ENCODE results near the gene SMCO4.

The SMCO4 gene

GRCh38 chr11:93493252-93493897, 49.8 kb downstream of the SMCO4 start:
- Mint-ChIP-seq H3K27me3 (no peaks in the 10 kb centered on the region), H3K4me3 (no peak overlapping the region), H3K36me3 (no peaks in the 10 kb centered on the region), H3K4me1 (no peaks in the 10 kb centered on the region), H3K27ac (no peak overlapping the region), H3K9me3 (no peaks in the 10 kb centered on the region)
- DNase-seq (no peak), ATAC-seq (replicated peaks) (no peak)

GRCh38 chr11:93492464-93493251, 50.5 kb downstream of the SMCO4 start:
- Mint-ChIP-seq H3K4me3 (no peak overlapping the region), H3K9me3 (no peaks in the 10 kb centered on the region), H3K27me3 (no peaks in the 10 kb centered on the region), H3K27ac (no peak overlapping the region), H3K4me1 (no peaks in the 10 kb centered on the region), H3K36me3 (no peaks in the 10 kb centered on the region)
- ATAC-seq (replicated peaks) (no peak), DNase-seq (no peak)

- H3K27ac Mint-ChIP-seq, result no peak overlapping the region
Observed at GRCh38 chr11:93491973-93492372, 51.2 kb downstream of the SMCO4 start.

GRCh38 chr11:93490996-93491618, 52.1 kb downstream of the SMCO4 start:
- ATAC-seq (replicated peaks), result no peak
- H3K36me3 Mint-ChIP-seq, result no peaks in the 10 kb centered on the region
- H3K4me1 Mint-ChIP-seq, result no peaks in the 10 kb centered on the region
- no peak overlapping the region for H3K4me3 Mint-ChIP-seq
- no peaks in the 10 kb centered on the region for H3K9me3 Mint-ChIP-seq
- no peaks in the 10 kb centered on the region for H3K27me3 Mint-ChIP-seq
- DNase-seq, result no peak
- H3K27ac Mint-ChIP-seq, result no peak overlapping the region

More at GRCh38 chr11:93491973-93492372, 51.2 kb downstream of the SMCO4 start:
- Mint-ChIP-seq H3K36me3 (no peaks in the 10 kb centered on the region), H3K4me3 (no peak overlapping the region), H3K4me1 (no peaks in the 10 kb centered on the region), H3K27me3 (no peaks in the 10 kb centered on the region), H3K9me3 (no peaks in the 10 kb centered on the region)
- ATAC-seq (replicated peaks), result no peak
- no peak for DNase-seq

GRCh38 chr11:93489841-93490240, 53.4 kb downstream of the SMCO4 start:
- H3K27me3 Mint-ChIP-seq, result no peaks in the 10 kb centered on the region
- no peaks in the 10 kb centered on the region for H3K36me3 Mint-ChIP-seq
- DNase-seq (no peak), ATAC-seq (replicated peaks) (no peak)
- no peaks in the 10 kb centered on the region for H3K4me1 Mint-ChIP-seq
- H3K9me3 Mint-ChIP-seq, result no peaks in the 10 kb centered on the region
- no peak overlapping the region for H3K4me3 Mint-ChIP-seq
- H3K27ac Mint-ChIP-seq, result no peak overlapping the region

- no peaks in the 10 kb centered on the region for H3K4me1 Mint-ChIP-seq
- H3K36me3 Mint-ChIP-seq, result no peaks in the 10 kb centered on the region
- no peak overlapping the region for H3K4me3 Mint-ChIP-seq
- H3K27ac Mint-ChIP-seq, result no peak overlapping the region
- no peak for DNase-seq
- H3K9me3 Mint-ChIP-seq, result no peaks in the 10 kb centered on the region
- no peak for ATAC-seq (replicated peaks)
- no peaks in the 10 kb centered on the region for H3K27me3 Mint-ChIP-seq
Observed at GRCh38 chr11:93487032-93487483, 56.1 kb downstream of the SMCO4 start.

- H3K27ac Mint-ChIP-seq, result no peak overlapping the region
- ATAC-seq (replicated peaks), result no peak
- H3K27me3 Mint-ChIP-seq, result no peaks in the 10 kb centered on the region
- no peaks in the 10 kb centered on the region for H3K9me3 Mint-ChIP-seq
- no peak overlapping the region for H3K4me3 Mint-ChIP-seq
- H3K36me3 Mint-ChIP-seq, result no peaks in the 10 kb centered on the region
- no peaks in the 10 kb centered on the region for H3K4me1 Mint-ChIP-seq
- no peak for DNase-seq
Observed at GRCh38 chr11:93485983-93486382, 57.2 kb downstream of the SMCO4 start.

GRCh38 chr11:93484716-93485115, 58.5 kb downstream of the SMCO4 start:
- no peak overlapping the region for H3K4me3 Mint-ChIP-seq
- no peaks in the 10 kb centered on the region for H3K36me3 Mint-ChIP-seq
- H3K9me3 Mint-ChIP-seq, result no peaks in the 10 kb centered on the region
- DNase-seq, result no peak
- H3K27me3 Mint-ChIP-seq, result no peaks in the 10 kb centered on the region
- no peaks in the 10 kb centered on the region for H3K4me1 Mint-ChIP-seq
- no peak for ATAC-seq (replicated peaks)
- no peak overlapping the region for H3K27ac Mint-ChIP-seq

- H3K4me1 Mint-ChIP-seq, result no peaks in the 10 kb centered on the region
- no peak for DNase-seq
- H3K9me3 Mint-ChIP-seq, result no peaks in the 10 kb centered on the region
- no peak for ATAC-seq (replicated peaks)
- H3K36me3 Mint-ChIP-seq, result no peaks in the 10 kb centered on the region
- H3K27me3 Mint-ChIP-seq, result no peaks in the 10 kb centered on the region
- H3K27ac Mint-ChIP-seq, result no peak overlapping the region
- no peak overlapping the region for H3K4me3 Mint-ChIP-seq
Observed at GRCh38 chr11:93482556-93482955, 60.6 kb downstream of the SMCO4 start.

- ATAC-seq (replicated peaks), result peak in 1 of 2 donors; percentile 47
- no peaks in the 10 kb centered on the region for H3K9me3 Mint-ChIP-seq
- no peaks in the 10 kb centered on the region for H3K27me3 Mint-ChIP-seq
- no peak for DNase-seq
- H3K4me3 Mint-ChIP-seq, result no peak overlapping the region
- no peaks in the 10 kb centered on the region for H3K36me3 Mint-ChIP-seq
- no peak overlapping the region for H3K27ac Mint-ChIP-seq
- no peaks in the 10 kb centered on the region for H3K4me1 Mint-ChIP-seq
Observed at GRCh38 chr11:93481696-93482095, 61.5 kb downstream of the SMCO4 start.

- Mint-ChIP-seq H3K4me3 (no peak overlapping the region), H3K36me3 (no peaks in the 10 kb centered on the region), H3K27ac (no peak overlapping the region), H3K9me3 (no peaks in the 10 kb centered on the region), H3K27me3 (no peaks in the 10 kb centered on the region), H3K4me1 (no peaks in the 10 kb centered on the region)
- DNase-seq (no peak), ATAC-seq (replicated peaks) (no peak)
Observed at GRCh38 chr11:93481279-93481678, 61.9 kb downstream of the SMCO4 start.

GRCh38 chr11:93480756-93481155, 62.4 kb downstream of the SMCO4 start:
- no peak for ATAC-seq (replicated peaks)
- no peak overlapping the region for H3K27ac Mint-ChIP-seq
- no peak for DNase-seq
- no peaks in the 10 kb centered on the region for H3K4me1 Mint-ChIP-seq
- no peak overlapping the region for H3K4me3 Mint-ChIP-seq
- H3K27me3 Mint-ChIP-seq, result no peaks in the 10 kb centered on the region
- H3K36me3 Mint-ChIP-seq, result no peaks in the 10 kb centered on the region
- H3K9me3 Mint-ChIP-seq, result no peaks in the 10 kb centered on the region

GRCh38 chr11:93480256-93480655, 62.9 kb downstream of the SMCO4 start:
- H3K4me1 Mint-ChIP-seq, result no peaks in the 10 kb centered on the region
- H3K27me3 Mint-ChIP-seq, result no peaks in the 10 kb centered on the region
- no peaks in the 10 kb centered on the region for H3K36me3 Mint-ChIP-seq
- no peak overlapping the region for H3K4me3 Mint-ChIP-seq
- H3K27ac Mint-ChIP-seq, result no peak overlapping the region
- ATAC-seq (replicated peaks) (no peak), DNase-seq (no peak)
- H3K9me3 Mint-ChIP-seq, result no peaks in the 10 kb centered on the region

- ATAC-seq (replicated peaks) (no peak), DNase-seq (no peak)
- Mint-ChIP-seq H3K4me3 (no peak overlapping the region), H3K36me3 (no peaks in the 10 kb centered on the region), H3K27me3 (peaks cover 0 to 2% of the 10 kb centered on the region in 2 donors), H3K4me1 (no peaks in the 10 kb centered on the region), H3K27ac (no peak overlapping the region), H3K9me3 (no peaks in the 10 kb centered on the region)
Observed at GRCh38 chr11:93478841-93479240, 64.3 kb downstream of the SMCO4 start.

All from stimulated activated naive B cell treated with anti-CD40 and anti-IgM and Interleukin-4, amounts not matched to agents 10 μg/mL and 1 μg/mL and 100 μg/mL, for 72 hours (primary cell).